OCI-LY3 (cell line): ENCODE data around the gene USH2A.

Source experiments
- EZH2phosphoT487 ChIP-seq: fragments of 200-600 bp; shearing (Covaris generic); IDR thresholded peaks from 2 replicates; pipeline ENCODE4 v1.6.1; 2018; ENCODE audit warnings: antibody characterized with exemption, mixed run types, low read depth
- TF ChIP-seq, protein P1 (sequence below): fragments of 200-600, 300-600 bp; sonication (generic); IDR thresholded peaks from 2 replicates; pipeline ENCODE4 v1.5.1; 2014; ENCODE audit warnings: antibody characterized with exemption, low read length, low read depth

DNA sequence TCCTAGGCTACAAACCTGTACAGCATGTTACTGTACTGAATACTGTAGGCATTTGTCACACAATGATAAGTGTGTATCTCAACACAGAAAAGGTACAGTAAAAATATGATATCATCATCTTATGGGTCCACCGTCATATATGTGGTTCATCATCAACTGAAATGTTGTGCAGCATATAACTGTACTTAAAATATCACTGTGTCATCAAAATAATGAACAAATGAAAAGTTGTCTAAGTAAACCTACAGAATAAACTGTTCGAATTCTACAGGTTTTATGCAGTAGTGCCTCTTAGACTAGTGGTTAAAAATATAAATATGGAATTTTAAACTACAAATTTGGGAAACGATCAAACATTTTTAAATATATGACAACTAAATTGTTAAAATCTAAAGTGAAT, 527.4 kb downstream of the USH2A start:
- TF ChIP-seq, protein P1, sequence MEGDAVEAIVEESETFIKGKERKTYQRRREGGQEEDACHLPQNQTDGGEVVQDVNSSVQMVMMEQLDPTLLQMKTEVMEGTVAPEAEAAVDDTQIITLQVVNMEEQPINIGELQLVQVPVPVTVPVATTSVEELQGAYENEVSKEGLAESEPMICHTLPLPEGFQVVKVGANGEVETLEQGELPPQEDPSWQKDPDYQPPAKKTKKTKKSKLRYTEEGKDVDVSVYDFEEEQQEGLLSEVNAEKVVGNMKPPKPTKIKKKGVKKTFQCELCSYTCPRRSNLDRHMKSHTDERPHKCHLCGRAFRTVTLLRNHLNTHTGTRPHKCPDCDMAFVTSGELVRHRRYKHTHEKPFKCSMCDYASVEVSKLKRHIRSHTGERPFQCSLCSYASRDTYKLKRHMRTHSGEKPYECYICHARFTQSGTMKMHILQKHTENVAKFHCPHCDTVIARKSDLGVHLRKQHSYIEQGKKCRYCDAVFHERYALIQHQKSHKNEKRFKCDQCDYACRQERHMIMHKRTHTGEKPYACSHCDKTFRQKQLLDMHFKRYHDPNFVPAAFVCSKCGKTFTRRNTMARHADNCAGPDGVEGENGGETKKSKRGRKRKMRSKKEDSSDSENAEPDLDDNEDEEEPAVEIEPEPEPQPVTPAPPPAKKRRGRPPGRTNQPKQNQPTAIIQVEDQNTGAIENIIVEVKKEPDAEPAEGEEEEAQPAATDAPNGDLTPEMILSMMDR: no peak
- TF ChIP-seq EZH2phosphoT487: no peak
